ENCODE measurements around the gene KAZN.

KAZN gene

DNA sequence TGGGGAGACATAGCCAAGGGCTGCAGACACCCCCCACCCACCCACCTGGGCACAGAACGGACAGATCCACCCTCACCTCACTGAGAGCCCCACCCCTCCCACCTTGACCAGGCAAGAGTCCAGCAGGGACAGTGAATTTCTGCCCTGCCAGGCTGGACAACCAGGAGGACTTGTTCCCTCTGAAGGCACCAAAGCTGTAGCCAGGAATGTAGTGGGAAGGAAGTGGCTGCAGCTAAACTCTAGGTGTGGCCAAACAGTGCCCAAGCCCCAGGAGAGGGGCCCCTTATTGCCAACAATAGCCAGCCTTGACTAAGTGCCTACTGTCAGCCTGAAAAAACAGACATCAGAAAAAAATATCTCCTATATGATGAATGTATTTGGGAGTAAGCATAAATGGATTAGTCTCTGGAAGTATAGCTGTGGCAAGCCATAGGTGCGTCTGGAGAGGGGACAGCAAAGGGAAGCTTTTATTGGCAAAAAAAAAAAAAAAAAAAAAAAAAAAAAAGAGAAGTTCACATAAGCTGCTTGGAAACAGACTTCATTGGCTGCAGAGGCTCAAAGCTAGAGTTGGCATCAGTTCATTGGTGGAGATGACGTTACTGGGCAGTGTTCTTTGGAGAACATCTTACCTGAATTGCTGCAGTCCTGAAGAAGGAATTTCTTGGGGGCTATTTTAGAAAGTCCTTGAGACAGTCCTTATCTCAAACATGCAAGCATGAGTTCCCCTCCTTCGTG, 490.9 kb downstream of the KAZN start:
- no peak for DNase-seq (ENCODE audit: low read depth in 2 of 2)

- no peak for DNase-seq (ENCODE audit: low read depth in 2 of 2)
These were observed 491.9 kb downstream of the KAZN start for GRCh38 chr1:15090373-15090772.

- DNase-seq (ENCODE audit: low read depth in 2 of 2): no peak
These were observed 495.6 kb downstream of the KAZN start for GRCh38 chr1:15094056-15094455.

GRCh38 chr1:15094719-15095495, 496.4 kb downstream of the KAZN start:
- DNase-seq (ENCODE audit: low read depth in 2 of 2): no peak

DNA sequence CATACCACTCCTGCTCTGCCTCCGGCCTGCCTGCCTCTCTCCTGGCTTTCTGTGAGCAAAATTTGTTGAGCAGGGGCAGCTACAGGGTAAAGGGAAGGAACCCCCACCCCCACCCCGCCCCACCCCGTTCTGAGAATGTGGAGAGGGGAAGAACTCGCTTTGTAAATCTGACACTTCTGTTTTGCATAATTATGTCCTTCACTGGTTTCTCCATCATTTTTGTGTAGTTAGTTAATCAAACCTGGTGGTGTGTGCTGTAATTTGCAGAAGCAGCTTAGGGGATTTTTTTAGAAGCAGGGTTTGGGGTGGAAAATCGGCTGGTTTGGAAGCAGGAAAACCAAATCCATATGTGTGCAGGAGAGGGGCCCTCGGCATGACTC, 497.0 kb downstream of the KAZN start:
- DNase-seq (ENCODE audit: low read depth in 2 of 2): no peak

DNA sequence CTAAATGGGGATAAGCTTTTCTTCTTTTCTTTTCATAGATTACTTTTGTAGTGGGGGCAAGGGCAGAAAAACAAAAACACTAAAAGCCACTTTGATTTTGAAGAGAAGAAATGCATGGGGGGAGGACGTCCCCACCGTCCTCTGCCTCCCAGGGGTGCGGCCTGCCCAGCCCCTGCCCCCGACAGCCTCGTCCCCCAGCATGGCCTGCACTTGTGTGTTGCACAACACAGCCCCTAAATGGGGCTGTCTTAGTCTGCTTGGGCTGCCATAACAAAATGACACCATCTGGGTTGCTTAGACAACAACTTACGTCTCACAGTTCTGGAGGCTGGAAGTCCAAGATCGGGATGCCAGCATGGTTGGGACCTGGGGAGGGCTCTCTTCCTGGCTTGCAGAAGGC, 497.8 kb downstream of the KAZN start:
- no peak for DNase-seq (ENCODE audit: low read depth in 2 of 2)

- no peak for DNase-seq (ENCODE audit: low read depth in 2 of 2)
These were observed 500.0 kb downstream of the KAZN start for GRCh38 chr1:15098176-15099125.

GRCh38 chr1:15099441-15100120, 501.1 kb downstream of the KAZN start:
- no peak for DNase-seq (ENCODE audit: low read depth in 2 of 2)

- peak in 1 of 2 donors; percentile 11 for DNase-seq (ENCODE audit: low read depth in 2 of 2)
These were observed 501.8 kb downstream of the KAZN start for GRCh38 chr1:15100121-15100879.

DNA sequence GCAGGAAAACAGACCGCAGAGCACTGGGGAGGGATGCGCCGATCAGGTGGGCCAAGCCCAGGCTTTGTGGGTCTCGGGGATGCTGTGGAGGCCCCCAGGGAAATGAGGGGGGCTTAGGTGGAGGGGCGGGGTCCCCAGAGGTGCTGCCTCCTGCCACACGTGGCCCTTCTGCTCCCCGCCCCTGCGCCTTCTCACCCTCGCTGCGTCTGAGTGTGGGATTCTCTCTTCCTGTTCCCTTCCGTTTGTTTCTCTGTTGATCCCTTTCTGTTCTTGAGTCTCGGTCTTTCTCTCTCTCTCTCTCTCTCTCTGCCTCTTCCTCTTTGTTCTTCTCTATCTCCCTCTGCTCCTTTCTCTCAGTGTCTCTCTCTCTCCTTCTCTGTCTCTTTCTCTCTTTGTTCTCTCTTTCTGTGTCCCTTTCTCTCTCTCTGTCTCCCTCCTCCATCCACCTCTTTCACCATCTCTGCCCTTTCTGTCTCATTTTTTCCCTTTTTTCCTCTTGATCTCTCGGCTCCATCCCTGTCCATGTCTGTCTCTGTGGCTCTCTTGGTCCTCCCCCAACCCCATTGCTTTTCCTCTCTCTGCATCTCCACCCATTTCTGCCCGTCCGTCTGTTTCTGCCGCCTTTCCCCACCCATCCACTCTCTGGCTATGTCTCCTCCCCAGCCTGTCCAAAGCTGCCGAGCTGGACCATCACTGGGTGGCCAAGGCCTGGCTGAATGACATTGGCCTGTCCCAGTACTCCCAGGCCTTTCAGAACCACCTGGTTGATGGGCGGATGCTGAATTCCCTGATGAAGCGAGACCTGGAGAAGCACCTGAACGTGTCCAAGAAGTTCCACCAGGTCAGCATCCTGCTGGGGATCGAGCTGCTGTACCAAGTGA, 502.6 kb downstream of the KAZN start:
- DNase-seq (ENCODE audit: low read depth in 2 of 2): no peak

- no peak for DNase-seq (ENCODE audit: low read depth in 2 of 2)
These were observed 503.3 kb downstream of the KAZN start for GRCh38 chr1:15101801-15102200.

GRCh38 chr1:15102646-15103045, 504.2 kb downstream of the KAZN start:
- DNase-seq (ENCODE audit: low read depth in 2 of 2): no peak

DNA sequence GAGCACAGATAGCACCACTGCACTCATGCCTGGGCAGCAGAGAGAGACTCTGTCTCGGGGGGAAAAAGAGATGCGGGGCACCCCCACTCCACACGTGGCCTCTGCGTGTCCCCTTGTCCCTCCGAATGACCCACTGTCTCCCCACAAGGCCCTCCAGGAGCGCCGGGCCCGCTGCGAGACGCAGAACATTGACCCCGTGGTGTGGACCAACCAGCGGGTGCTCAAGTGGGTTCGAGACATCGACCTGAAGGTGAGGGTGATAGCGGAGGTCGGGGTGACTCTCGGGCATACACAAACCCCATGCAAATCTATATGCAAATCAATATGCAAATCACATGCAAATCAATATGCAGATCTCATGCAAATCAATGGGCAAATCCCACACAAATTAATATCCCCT, 504.7 kb downstream of the KAZN start:
- DNase-seq (ENCODE audit: low read depth in 2 of 2): no peak

GRCh38 chr1:15103906-15104305, 505.4 kb downstream of the KAZN start:
- DNase-seq (ENCODE audit: low read depth in 2 of 2): no peak

- DNase-seq (ENCODE audit: low read depth in 2 of 2): no peak
These were observed 506.3 kb downstream of the KAZN start for GRCh38 chr1:15104768-15105167.

GRCh38 chr1:15106608-15107007, 508.1 kb downstream of the KAZN start:
- no peak for DNase-seq (ENCODE audit: low read depth in 2 of 2)

GRCh38 chr1:15107058-15107687, 508.7 kb downstream of the KAZN start:
- no peak for DNase-seq (ENCODE audit: low read depth in 2 of 2)

- DNase-seq (ENCODE audit: low read depth in 2 of 2): no peak
These were observed 509.4 kb downstream of the KAZN start for GRCh38 chr1:15107911-15108310.

GRCh38 chr1:15110128-15110866, 511.8 kb downstream of the KAZN start:
- DNase-seq (ENCODE audit: low read depth in 2 of 2): no peak

Data from stimulated activated CD8-positive, alpha-beta memory T cell treated with anti-CD3 and anti-CD28 coated beads, Interleukin-7, amount 100 ng/mL, for 1 hour (primary cell).